Loucy (cell line): ENCODE results near the gene ACTG1.

Source experiments
- H2AFZ ChIP-seq: fragments of 200-600 bp; sonication (generic); 2 replicates; pipeline ENCODE4 v1.6.0; 2016; ENCODE audit warnings: antibody characterized with exemption, mild to moderate bottlenecking, low read length, moderate library complexity
- H3F3A ChIP-seq: fragments of 200-600 bp; 2 replicates; pipeline ENCODE4 v1.6.0; 2016; ENCODE audit warnings: antibody characterized with exemption, low read depth, mild to moderate bottlenecking
- H3K27me3 ChIP-seq: fragments of 200-600 bp; sonication (generic); 2 replicates; pipeline ENCODE4 v1.6.1; 2014; ENCODE audit warnings: low read length, mild to moderate bottlenecking; ENCODE audit not compliant: insufficient read depth, poor library complexity, severe bottlenecking
- H3K36me3 ChIP-seq: fragments of 200-600 bp; sonication (generic); 2 replicates; pipeline ENCODE4 v1.6.1; 2016; ENCODE audit warnings: low read length; ENCODE audit not compliant: insufficient read depth
- H3K4me1 ChIP-seq: fragments of 200-600 bp; sonication (generic); 2 replicates; pipeline ENCODE4 v1.5.1; 2014; ENCODE audit warnings: low read length, mild to moderate bottlenecking; ENCODE audit not compliant: insufficient read depth, poor library complexity, severe bottlenecking
- H3K4me2 ChIP-seq: fragments of 200-600 bp; sonication (generic); 2 replicates; pipeline ENCODE4 v1.6.0; 2014; ENCODE audit warnings: antibody characterized with exemption, low read length, low read depth, mild to moderate bottlenecking; ENCODE audit not compliant: poor library complexity, severe bottlenecking
- H3K4me3 ChIP-seq: fragments of 200-600 bp; sonication (generic); 2 replicates; pipeline ENCODE4 v1.5.1; 2014; ENCODE audit warnings: low read length, mild to moderate bottlenecking, mixed read lengths; ENCODE audit not compliant: poor library complexity, severe bottlenecking
- H3K79me2 ChIP-seq: fragments of 200-600 bp; sonication (generic); 2 replicates; pipeline ENCODE4 v1.6.1; 2014; ENCODE audit warnings: low read length; ENCODE audit not compliant: insufficient read depth
- H3K9ac ChIP-seq: fragments of 200-600 bp; sonication (generic); 2 replicates; pipeline ENCODE4 v1.6.0; 2014; ENCODE audit warnings: mild to moderate bottlenecking, low read depth, low read length, moderate library complexity; ENCODE audit not compliant: poor library complexity, severe bottlenecking
- H3K9me2 ChIP-seq: fragments of 200-600 bp; sonication (generic); replicated peaks from 2 replicates; pipeline ENCODE4 v1.6.1; 2016; ENCODE audit warnings: low read depth, low read length, mixed read lengths
- H3K9me3 ChIP-seq: fragments of 200-600 bp; sonication (generic); 2 replicates; pipeline ENCODE4 v1.6.1; 2014; ENCODE audit warnings: mild to moderate bottlenecking, antibody characterized with exemption, low read length, low read depth; ENCODE audit not compliant: insufficient read depth
- H4K20me1 ChIP-seq: fragments of 200-600 bp; sonication (generic); 2 replicates; pipeline ENCODE4 v1.6.0; 2014; ENCODE audit warnings: antibody characterized with exemption, low read length, mild to moderate bottlenecking; ENCODE audit not compliant: insufficient read depth, poor library complexity, severe bottlenecking
- CTCF ChIP-seq: fragments of 200-600 bp; sonication (generic); conservative IDR thresholded peaks from 2 replicates; pipeline ENCODE4 v1.5.1; 2014; ENCODE audit warnings: mild to moderate bottlenecking, antibody characterized with exemption, low read length
- EZH2phosphoT487 ChIP-seq: fragments of 200-600 bp; IDR thresholded peaks from 2 replicates; pipeline ENCODE4 v1.6.1; 2018; ENCODE audit warnings: antibody characterized with exemption, mild to moderate bottlenecking, moderate library complexity, borderline replicate concordance

The ACTG1 gene

GRCh38 chr17:81511804-81512561 is 616 bp downstream of the ACTG1 start:
- Histone ChIP-seq H3K4me2 (peak overlapping the region; percentile 84), H3K4me3 (peak overlapping the region; percentile 97), H3K9me3 (no peaks in the 10 kb centered on the region), H3K9ac (peak overlapping the region; percentile 100), H3F3A (peaks cover 18% of the 10 kb centered on the region), H2AFZ (no peak overlapping the region), H3K79me2 (peaks cover 90% of the 10 kb centered on the region), H3K4me1 (peaks cover 40% of the 10 kb centered on the region), H3K36me3 (peaks cover 39% of the 10 kb centered on the region), H3K27me3 (peaks cover 30% of the 10 kb centered on the region), H3K9me2 (no peaks in the 10 kb centered on the region), H4K20me1 (peaks cover 67% of the 10 kb centered on the region)
- no peak for TF ChIP-seq CTCF

GRCh38 chr17:81511554-81511803 is 1.1 kb downstream of the ACTG1 start:
- Histone ChIP-seq H3K4me3 (peak overlapping the region; percentile 97), H3K4me2 (peak overlapping the region; percentile 84), H3K9ac (peak overlapping the region; percentile 100), H3K79me2 (peaks cover 85% of the 10 kb centered on the region), H3K9me2 (no peaks in the 10 kb centered on the region), H2AFZ (no peak overlapping the region), H3F3A (peaks cover 18% of the 10 kb centered on the region), H3K27me3 (peaks cover 30% of the 10 kb centered on the region), H3K4me1 (peaks cover 35% of the 10 kb centered on the region), H3K36me3 (peaks cover 39% of the 10 kb centered on the region), H4K20me1 (peaks cover 62% of the 10 kb centered on the region), H3K9me3 (no peaks in the 10 kb centered on the region)
- no peak for TF ChIP-seq EZH2phosphoT487
- no peak for TF ChIP-seq CTCF

GRCh38 chr17:81510785-81511553 is 1.6 kb downstream of the ACTG1 start:
- no peaks in the 10 kb centered on the region for H3K9me2 ChIP-seq

More at GRCh38 chr17:81510785-81511553, 1.6 kb downstream of the ACTG1 start:
- no peaks in the 10 kb centered on the region for H3K9me3 ChIP-seq
- H3K4me2 ChIP-seq, result peak overlapping the region; percentile 84
- peaks cover 80% of the 10 kb centered on the region for H3K79me2 ChIP-seq
- no peak overlapping the region for H2AFZ ChIP-seq
- H4K20me1 ChIP-seq, result peaks cover 57% of the 10 kb centered on the region
- peak overlapping the region; percentile 100 for H3K9ac ChIP-seq
- H3K36me3 ChIP-seq, result peaks cover 39% of the 10 kb centered on the region
- H3F3A ChIP-seq, result peaks cover 17% of the 10 kb centered on the region
- peaks cover 30% of the 10 kb centered on the region for H3K4me1 ChIP-seq
- peaks cover 30% of the 10 kb centered on the region for H3K27me3 ChIP-seq
- TF ChIP-seq CTCF, result no peak
- no peak for TF ChIP-seq EZH2phosphoT487
- H3K4me3 ChIP-seq, result peak overlapping the region; percentile 97
